ENCODE data around the gene R3HCC1L.
A peak's percentile ranks its signal among the peaks of the same experiment; 100 is the strongest.

R3HCC1L gene

DNA sequence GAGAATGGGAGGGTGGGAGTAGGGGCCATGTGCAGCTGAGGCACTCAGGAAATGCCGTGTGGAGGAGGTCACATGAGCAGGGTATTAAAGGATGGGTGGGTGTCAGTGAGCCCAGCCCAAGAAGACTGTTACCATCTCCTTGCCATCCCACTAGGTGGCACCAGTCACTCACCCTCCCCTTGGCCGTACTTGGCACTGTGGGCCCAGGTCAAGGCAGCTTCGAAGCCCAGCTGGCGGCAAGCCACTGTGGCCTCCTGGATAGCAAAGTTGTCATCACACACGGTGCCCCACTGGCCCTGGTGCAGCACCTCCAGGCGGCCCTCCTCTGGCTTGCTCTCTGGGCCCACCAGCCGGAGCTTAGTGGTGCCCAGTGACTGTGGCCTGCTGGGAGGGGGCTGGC, 128.1 kb downstream of the R3HCC1L start:
- Mint-ChIP-seq H3K4me3 (no peak overlapping the region), H3K36me3 (peaks cover 8% of the 10 kb centered on the region), H3K4me1 (no peaks in the 10 kb centered on the region), H3K27ac (no peak overlapping the region), H3K9me3 (no peaks in the 10 kb centered on the region), H3K27me3 (peaks cover 19% of the 10 kb centered on the region)
- ATAC-seq: no peak

DNA sequence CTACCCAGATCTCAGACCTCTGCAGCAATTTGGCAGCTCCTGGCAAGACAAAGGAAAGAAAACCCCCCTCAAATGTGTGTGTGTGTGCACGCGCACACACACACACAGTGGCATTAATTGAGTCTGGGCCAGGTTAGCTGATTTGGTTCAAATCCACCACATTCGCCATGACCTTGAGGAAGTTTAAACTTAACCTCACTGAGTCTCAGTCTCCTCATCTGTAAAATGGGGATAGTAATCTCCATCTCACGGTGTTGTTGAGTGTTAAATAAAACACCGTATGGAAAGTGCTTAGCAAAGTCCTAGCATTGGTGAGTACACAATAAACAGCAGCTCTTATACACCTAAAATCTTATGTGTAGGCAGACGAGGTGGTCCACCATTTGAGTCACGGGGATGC, 128.6 kb downstream of the R3HCC1L start:
- no peaks in the 10 kb centered on the region for H3K4me1 Mint-ChIP-seq
- no peaks in the 10 kb centered on the region for H3K9me3 Mint-ChIP-seq
- no peak overlapping the region for H3K4me3 Mint-ChIP-seq

DNA sequence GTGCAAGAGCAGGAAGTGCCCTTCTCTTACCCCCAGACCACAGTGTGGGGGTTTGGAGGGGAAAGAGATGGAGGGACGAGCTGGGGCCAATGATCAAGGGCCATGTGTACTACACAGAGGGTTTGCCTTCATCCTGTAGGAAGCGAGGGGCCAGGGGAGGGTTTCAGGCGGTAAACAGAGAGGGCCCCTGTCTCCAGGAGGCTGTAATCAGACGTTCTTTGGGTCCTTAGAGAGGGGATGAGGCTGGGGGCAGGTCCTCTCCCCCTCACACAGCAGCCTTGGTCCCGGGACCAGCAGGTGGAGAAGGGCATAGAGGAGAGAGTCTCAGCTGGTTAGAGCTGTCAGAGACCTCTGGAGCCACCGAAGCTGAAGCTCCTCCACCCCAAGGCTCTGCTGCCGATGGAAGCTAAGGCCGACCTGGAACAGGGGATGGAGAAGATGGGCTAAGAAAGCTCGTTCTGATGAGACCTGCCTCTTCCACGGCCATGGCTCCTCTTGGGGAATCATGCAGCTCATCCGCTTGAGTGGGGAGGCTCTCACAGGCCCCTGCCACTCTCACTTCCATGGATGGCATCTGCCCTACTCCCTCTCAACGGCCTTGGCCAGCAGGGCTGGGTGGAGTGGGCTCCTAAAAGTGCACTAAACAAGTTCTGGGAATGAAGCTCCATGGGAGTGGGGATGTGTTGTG, 130.1 kb downstream of the R3HCC1L start:
- Mint-ChIP-seq H3K36me3 (peaks cover 7% of the 10 kb centered on the region), H3K4me3 (no peak overlapping the region), H3K4me1 (no peaks in the 10 kb centered on the region), H3K9me3 (no peaks in the 10 kb centered on the region), H3K27ac (no peak overlapping the region), H3K27me3 (peaks cover 27% of the 10 kb centered on the region)
- no peak for ATAC-seq

More for the DNA sequence above, 128.6 kb downstream of the R3HCC1L start:
- peaks cover 19% of the 10 kb centered on the region for H3K27me3 Mint-ChIP-seq
- H3K27ac Mint-ChIP-seq: no peak overlapping the region
- H3K36me3 Mint-ChIP-seq: peaks cover 7% of the 10 kb centered on the region
- ATAC-seq: no peak

DNA sequence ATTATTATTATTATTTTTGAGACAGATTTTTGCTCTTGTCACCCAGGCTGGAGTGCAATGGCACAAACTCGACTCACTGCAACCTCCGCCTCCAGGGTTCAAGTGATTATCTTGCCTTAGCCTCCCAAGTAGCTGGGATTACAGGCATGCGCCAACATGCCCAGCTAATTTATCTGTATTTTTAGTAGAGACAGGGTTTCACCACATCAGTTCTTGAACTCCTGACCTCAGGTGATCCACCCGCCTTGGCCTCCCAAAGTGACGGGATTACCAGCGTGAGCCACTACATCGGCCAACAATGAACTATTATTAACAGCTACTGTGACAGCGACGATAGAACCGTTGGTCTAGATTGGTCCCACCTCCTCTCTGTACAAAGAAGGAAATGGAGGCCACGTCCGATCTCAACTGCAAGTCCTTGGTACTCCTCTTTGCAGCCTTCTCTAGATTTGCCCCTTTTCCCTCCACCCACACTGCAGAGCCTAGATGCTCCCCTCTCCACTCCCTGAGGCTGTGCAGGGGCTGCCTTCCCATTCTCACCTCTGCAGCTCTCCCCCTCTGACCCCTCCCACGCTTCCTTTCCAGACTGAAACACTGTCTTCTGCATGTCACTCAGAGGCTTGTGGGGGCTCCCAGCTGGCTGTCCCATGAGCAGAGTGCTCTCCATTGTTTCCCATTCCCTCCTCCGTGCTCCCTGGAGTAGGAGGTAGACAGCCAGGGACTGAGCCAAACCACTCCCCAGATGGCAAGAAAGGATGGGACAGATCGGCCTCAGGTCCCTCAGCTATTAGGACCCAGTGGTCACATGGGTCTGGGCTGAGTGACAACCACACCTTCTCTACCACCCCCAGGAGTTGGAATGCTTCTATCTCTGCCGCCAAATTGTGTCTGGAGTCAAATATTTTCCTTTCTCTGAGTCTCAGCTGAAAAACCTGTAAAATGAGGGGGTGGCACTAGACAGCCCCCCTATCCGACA, 131.2 kb downstream of the R3HCC1L start:
- Mint-ChIP-seq H3K27me3 (peaks cover 28% of the 10 kb centered on the region), H3K27ac (no peak overlapping the region), H3K4me1 (no peaks in the 10 kb centered on the region), H3K9me3 (no peaks in the 10 kb centered on the region), H3K36me3 (peaks cover 4% of the 10 kb centered on the region), H3K4me3 (no peak overlapping the region)
- ATAC-seq: no peak

DNA sequence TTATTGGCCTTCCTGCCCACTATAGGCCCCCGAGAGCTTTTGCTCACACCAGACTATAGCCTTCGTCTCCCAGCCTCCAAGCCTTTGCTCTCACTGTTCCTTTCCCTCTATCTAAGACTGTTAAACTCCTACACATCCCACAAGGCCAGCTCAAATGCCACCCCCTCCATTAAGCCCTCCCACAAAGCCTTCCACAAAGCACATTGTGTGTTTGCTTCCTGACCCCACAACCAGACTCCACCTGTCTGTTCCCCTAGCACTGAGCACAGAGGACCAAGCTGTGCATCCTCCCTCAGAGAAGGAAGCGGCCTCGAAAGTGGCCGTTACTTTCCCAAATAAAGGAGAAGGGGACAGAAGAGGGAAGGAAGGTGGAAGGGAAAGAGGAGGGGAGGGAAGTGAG, 132.2 kb downstream of the R3HCC1L start:
- no peak for ATAC-seq
- no peaks in the 10 kb centered on the region for H3K9me3 Mint-ChIP-seq
- H3K27ac Mint-ChIP-seq: no peak overlapping the region
- no peak overlapping the region for H3K4me3 Mint-ChIP-seq
- no peaks in the 10 kb centered on the region for H3K36me3 Mint-ChIP-seq
- H3K4me1 Mint-ChIP-seq: no peaks in the 10 kb centered on the region
- peaks cover 28% of the 10 kb centered on the region for H3K27me3 Mint-ChIP-seq

DNA sequence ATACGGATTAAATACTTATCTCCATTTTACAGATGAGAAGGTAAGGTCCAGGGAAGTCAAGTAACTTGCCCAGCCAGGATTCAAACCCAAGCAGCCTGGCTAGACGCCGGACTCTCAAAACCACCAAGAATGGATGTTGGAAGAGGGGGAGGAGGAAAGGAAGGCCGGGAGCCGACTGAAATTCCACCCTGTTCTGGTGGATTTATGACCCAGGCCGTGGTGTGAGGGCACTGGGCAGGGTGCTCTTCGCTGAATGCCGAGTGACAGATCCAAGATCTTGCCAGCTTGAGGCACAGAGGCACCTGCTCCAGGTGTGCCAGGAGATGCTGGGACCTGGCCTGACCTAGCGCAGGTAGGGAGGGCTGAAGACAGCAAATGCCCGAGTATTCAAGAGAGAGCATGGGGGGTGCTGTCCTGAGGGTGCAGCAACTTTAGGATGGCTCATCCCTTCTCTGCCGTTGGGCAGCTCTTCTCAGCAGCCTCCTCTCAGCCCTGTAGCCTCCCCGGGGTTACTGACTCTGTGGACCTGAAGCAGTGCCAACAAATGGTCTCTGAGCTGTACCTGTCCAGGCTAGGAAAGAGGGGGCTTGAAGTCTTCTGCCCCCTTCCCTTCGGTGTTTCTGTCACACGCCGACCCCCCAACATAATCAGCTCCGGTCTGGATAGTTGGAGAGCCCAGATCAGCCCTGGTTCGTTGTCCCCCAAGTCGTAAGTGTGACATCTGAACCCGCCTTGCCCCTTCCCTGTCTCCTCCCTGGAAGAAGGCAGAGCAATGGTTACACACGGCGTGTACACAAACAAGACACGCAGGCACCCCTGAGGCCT, 132.8 kb downstream of the R3HCC1L start:
- Mint-ChIP-seq H3K27ac (no peak overlapping the region), H3K9me3 (no peaks in the 10 kb centered on the region), H3K27me3 (peaks cover 28% of the 10 kb centered on the region), H3K4me3 (peak overlapping the region; percentile 71), H3K4me1 (no peaks in the 10 kb centered on the region), H3K36me3 (no peaks in the 10 kb centered on the region)
- ATAC-seq: no peak

DNA sequence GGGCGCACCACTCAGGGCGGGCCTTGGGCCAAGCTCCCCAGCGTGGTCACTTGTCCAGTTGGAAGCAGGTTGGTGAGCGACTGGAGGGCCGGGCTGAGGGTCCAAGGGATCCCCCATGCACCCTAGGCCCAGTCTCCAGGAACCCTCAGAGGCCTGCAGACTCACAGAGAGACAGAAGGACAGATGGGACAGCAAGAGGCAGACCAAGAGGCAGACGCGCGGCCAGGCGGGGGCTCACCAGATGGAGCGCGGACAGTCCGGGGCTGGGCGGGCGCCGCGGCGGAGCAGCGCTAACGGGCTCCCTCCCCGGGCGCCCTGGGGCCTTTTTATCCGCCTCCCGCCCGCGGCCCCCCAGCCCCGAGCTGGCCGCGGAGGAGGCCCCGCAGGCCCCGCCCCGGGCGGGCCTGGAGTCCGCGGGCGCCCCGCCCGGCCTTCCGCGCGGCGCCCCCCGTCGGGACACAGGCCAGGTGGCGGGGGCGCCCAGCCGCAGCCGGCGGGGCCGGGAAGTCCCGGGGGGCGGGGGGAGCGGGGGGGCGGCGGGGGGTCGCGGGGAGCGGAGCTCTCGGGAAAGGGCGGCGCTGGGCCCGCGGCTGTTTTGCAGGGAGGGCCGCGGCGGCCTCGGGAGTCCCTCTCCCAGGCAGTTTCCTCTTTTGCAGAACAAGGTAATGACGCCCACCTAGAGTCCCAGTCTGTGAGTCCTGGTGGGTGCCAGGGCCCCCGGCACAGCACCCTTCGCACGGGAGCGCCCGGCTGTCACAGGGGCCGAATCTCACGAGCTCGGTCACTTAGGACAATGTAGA, 133.6 kb downstream of the R3HCC1L start, which contains the start of gene LOXL4:
TSS of gene LOXL4 (minus strand) at position 301 of the 800 bp plus-strand sequence. CDS start 5,175 bp downstream, outside the sequence.
- H3K4me1 Mint-ChIP-seq: no peaks in the 10 kb centered on the region
- peaks cover 29% of the 10 kb centered on the region for H3K27me3 Mint-ChIP-seq
- no peak within 1 kb of the TSS for H3K27ac Mint-ChIP-seq
- ATAC-seq: peak; percentile 61
- H3K9me3 Mint-ChIP-seq: no peaks in the 10 kb centered on the region
- H3K4me3 Mint-ChIP-seq: peak within 1 kb of the TSS; percentile 71
- H3K36me3 Mint-ChIP-seq: no peaks in the 10 kb centered on the region

DNA sequence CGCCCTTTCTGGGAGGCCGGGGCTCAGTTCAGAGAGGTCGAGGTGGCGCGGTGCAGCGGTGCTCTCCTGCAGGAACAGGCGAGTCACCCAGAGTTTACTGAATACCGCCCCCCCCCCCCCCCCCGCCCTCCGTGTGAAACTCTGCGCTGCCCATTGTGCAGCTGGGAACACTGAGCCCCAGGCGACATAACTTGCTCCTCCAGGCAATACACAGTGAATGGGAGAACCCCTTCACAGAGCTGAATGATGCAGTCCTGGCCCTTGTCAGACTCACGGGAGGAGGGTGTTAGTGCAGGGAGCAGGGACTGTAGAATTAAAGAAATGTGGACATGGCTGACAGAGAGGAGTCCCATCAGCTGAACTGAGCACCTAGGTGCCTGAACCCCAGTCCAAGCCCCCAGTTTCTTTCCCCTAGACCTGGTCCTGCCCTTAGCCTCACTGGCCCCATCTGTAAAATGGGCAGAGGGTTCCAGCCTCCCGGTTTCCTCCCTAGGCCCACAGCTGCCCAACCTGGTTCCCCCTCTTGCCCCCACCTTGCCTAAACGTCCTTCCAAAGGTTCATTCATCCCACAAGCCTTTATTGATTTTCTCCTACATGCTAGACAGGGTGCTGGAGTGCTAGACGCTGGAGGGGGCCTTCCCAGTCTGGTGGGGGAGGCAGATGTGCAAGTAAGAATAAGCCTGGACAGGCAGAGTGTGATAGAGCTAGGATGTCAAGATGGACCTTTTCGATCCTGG, 134.4 kb downstream of the R3HCC1L start:
- H3K4me1 Mint-ChIP-seq: no peaks in the 10 kb centered on the region
- H3K27ac Mint-ChIP-seq: no peak overlapping the region
- H3K36me3 Mint-ChIP-seq: no peaks in the 10 kb centered on the region
- peaks cover 36% of the 10 kb centered on the region for H3K27me3 Mint-ChIP-seq
- no peak for ATAC-seq
- H3K4me3 Mint-ChIP-seq: peak overlapping the region; percentile 70
- H3K9me3 Mint-ChIP-seq: no peaks in the 10 kb centered on the region

DNA sequence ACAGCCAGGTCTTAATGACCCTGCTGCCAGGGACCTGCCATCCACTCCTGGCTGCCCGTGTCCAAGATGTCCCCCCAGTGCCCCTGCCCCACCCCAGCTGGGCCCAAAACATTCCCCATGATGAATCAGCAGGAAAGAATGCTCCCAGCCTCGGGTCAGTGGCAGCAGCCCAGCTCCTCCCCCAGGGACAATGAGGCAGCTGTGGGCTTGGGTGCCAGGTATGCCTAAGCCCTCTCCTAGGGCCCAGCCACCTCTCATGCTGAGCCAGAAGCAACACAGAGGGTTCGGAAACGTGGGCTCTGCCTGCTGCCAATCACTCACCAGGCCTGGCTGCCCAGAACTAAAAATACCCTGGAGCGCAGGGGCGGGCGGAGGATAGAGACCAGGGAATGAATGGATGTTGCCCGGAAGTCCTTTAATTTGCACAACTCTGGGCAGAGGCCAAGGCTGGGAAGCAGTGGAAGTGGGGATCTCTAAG, 135.0 kb downstream of the R3HCC1L start:
- no peak for ATAC-seq
- H3K36me3 Mint-ChIP-seq: no peaks in the 10 kb centered on the region
- no peak overlapping the region for H3K27ac Mint-ChIP-seq
- H3K27me3 Mint-ChIP-seq: peaks cover 36% of the 10 kb centered on the region
- H3K9me3 Mint-ChIP-seq: no peaks in the 10 kb centered on the region
- H3K4me1 Mint-ChIP-seq: no peaks in the 10 kb centered on the region
- peak overlapping the region; percentile 45 for H3K4me3 Mint-ChIP-seq

DNA sequence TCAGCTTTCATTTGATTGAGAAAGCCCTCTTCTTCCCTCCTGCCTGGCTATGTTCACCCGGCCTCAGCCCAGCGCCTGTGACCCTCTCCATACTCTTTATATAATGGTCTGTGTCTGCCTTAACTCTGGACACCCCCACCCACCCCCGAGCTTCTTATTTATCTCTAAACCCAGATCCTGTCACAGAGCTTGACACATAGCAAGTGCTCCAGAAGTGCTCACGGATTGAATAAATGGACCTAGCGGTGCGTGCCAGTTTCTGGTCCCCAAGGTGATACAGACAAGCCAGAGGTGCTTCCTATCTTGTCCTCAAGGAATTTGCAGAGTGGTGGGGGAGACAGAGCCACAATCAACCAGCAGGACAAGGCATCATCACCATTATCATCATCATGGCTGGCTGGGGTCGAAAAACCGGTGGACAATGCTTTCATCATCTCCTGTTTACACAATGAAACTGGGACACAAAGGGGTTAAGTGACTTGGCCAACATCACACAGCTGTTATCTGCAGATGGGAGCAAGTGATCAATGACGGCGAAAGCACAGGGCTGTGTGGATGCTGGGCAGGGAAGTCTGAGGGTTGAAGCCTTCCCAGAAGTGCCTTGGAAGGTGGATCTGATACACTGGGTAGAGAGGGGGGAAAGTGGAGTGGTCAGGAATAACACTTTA, 135.8 kb downstream of the R3HCC1L start:
- peaks cover 36% of the 10 kb centered on the region for H3K27me3 Mint-ChIP-seq
- no peaks in the 10 kb centered on the region for H3K4me1 Mint-ChIP-seq
- H3K36me3 Mint-ChIP-seq: no peaks in the 10 kb centered on the region
- ATAC-seq: no peak
- H3K9me3 Mint-ChIP-seq: no peaks in the 10 kb centered on the region
- H3K4me3 Mint-ChIP-seq: no peak overlapping the region
- H3K27ac Mint-ChIP-seq: no peak overlapping the region

DNA sequence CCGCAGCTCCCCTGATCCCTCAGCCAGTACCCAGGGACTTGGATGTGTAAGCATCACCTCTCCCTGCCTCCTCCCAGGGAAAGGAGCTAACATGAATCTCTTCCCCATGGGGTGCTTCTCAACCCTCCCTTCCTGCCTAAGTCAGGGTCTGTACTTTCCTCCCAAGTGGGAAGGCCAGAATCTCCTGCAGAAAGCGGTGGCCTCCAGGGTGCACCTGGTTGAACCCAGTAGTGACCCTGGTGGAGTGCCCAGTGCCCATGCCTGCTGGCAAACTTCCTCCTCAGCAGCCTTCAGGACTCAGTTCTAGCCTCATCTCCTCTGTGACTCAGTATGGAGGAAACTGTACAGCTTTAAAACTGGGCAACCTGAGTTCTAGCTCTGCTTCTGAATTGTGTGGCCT, 136.3 kb downstream of the R3HCC1L start:
- H3K9me3 Mint-ChIP-seq: no peaks in the 10 kb centered on the region
- no peak overlapping the region for H3K4me3 Mint-ChIP-seq
- H3K36me3 Mint-ChIP-seq: no peaks in the 10 kb centered on the region
- no peak for ATAC-seq
- peaks cover 32% of the 10 kb centered on the region for H3K27me3 Mint-ChIP-seq
- H3K27ac Mint-ChIP-seq: no peak overlapping the region
- H3K4me1 Mint-ChIP-seq: peaks cover 3% of the 10 kb centered on the region

DNA sequence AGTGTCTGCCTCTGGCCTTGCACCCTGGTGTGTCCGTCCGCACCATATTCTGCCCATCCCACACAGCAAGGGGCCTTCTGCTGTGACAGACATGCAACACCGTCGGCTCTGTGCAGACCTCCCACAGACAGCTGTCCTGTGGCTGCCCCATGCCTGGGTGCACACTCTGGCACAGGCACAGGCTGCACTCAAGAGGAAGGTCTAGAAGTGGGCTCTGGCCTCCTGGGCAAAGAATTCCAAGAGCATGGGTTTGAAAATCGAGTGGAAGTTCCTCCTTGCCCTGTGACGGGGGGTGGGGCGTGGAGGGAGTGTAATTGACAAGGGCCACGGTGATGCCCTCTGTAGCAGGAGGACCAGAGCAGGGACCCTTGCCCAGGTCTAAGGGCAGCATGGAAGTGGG, 137.8 kb downstream of the R3HCC1L start:
- Mint-ChIP-seq H3K9me3 (no peaks in the 10 kb centered on the region), H3K27ac (no peak overlapping the region), H3K4me1 (peaks cover 7% of the 10 kb centered on the region), H3K4me3 (no peak overlapping the region), H3K27me3 (peaks cover 18% of the 10 kb centered on the region), H3K36me3 (no peaks in the 10 kb centered on the region)
- no peak for ATAC-seq

DNA sequence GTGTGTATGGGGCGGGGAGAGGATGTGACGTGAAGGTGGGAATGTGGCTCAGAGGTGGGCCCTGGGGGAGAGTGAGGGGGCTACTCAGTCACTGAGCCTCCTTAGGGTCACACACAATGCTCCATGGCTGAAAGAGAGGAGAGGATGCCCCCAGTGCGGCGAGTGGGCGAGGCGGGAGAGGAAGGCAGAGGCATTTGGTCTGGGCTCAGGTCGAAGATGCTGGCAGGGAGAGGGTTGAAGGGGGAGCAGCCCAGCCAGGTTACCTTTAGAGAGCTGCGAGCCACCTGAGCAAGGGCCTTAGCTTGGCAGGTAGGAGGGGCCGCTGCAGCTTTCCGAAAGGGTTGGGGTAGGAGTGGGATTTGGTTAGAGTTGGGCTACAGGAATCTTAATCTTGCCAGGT, 138.2 kb downstream of the R3HCC1L start:
- no peaks in the 10 kb centered on the region for H3K36me3 Mint-ChIP-seq
- no peak overlapping the region for H3K4me3 Mint-ChIP-seq
- peaks cover 7% of the 10 kb centered on the region for H3K4me1 Mint-ChIP-seq
- ATAC-seq: no peak
- H3K27ac Mint-ChIP-seq: no peak overlapping the region
- peaks cover 18% of the 10 kb centered on the region for H3K27me3 Mint-ChIP-seq
- no peaks in the 10 kb centered on the region for H3K9me3 Mint-ChIP-seq
